B cell (primary cell): ENCODE measurements around the gene AP3D1. TPM values are rescaled to one million over a fixed set of nuclear protein-coding genes. Genes with fewer than 3 reads are reported as not detected.
A peak's percentile ranks its signal among the peaks of the same experiment; 100 is the strongest.

Experiments used
- ATAC-seq: fragments of 200-7000 bp; cut with Tn5 transposase; one replicate; pipeline ENCODE4 v1.10.0; 2021; ENCODE audit warnings: low read depth, mild to moderate bottlenecking, moderate number of reproducible peaks, moderate library complexity
- CTCF ChIA-PET: fragments of 350-600 bp; sonication (Branson Sonifier 250); formaldehyde crosslinking; loops from one replicate; lab custom pipeline; 2021; ENCODE audit warnings: antibody characterized with exemption, inconsistent platforms; lab: Charles Lee
- POLR2A ChIA-PET: fragments of 350-600 bp; sonication (Branson Sonifier 250); formaldehyde crosslinking; loops from one replicate; lab custom pipeline; 2021; ENCODE audit warnings: antibody characterized with exemption; lab: Charles Lee
- DNase-seq: peaks from one replicate; pipeline ENCODE4 v3.0.0; 2013
- H2AFZ ChIP-seq: 2 replicates; pipeline ENCODE4 v1.6.1; 2012; ENCODE audit warnings: mild to moderate bottlenecking, low read depth, low read length; ENCODE audit not compliant: insufficient read depth, poor library complexity, severe bottlenecking
- H3K27ac ChIP-seq, 2 donors: 1 replicate in 1 of 2; 2 replicates in 1 of 2; pipeline ENCODE4 v1.5.1; 2012 to 2013; ENCODE audit warnings: low read length in 2 of 2, mild to moderate bottlenecking in 2 of 2, moderate library complexity in 1 of 2
- H3K27me3 ChIP-seq, 4 experiments: fragments of 200-600 bp in 1 of 4; sonication (generic) in 1 of 4; replicated peaks in 1 of 4; 1 replicate in 2 of 4; 2 replicates in 2 of 4; pipeline versions ENCODE4 v1.6.1 to v1.7.0; 2013 to 2016; ENCODE audit warnings: low read length in 3 of 4, mild to moderate bottlenecking in 2 of 4, mixed read lengths in 1 of 4, moderate library complexity in 1 of 4; ENCODE audit not compliant: insufficient read depth in 4 of 4, control insufficient read depth in 3 of 4; ENCODE audit errors: control extremely low read depth in 1 of 4
- H3K36me3 ChIP-seq, 2 experiments: replicated peaks in 1 of 2; 1 replicate in 1 of 2; 2 replicates in 1 of 2; pipeline versions ENCODE4 v1.6.1 to v1.7.1; 2013; ENCODE audit warnings: low read length in 1 of 2; ENCODE audit not compliant: insufficient read depth in 2 of 2, control insufficient read depth in 1 of 2; ENCODE audit errors: control extremely low read depth in 1 of 2, extremely low read depth in 1 of 2
- H3K4me1 ChIP-seq, 2 donors: fragments of 200-600 bp in 1 of 2; sonication (generic) in 1 of 2; 1 replicate in 1 of 2; 2 replicates in 1 of 2; pipeline versions ENCODE4 v1.5.1 to v1.6.1; 2013 to 2017; ENCODE audit warnings: low read length in 2 of 2; ENCODE audit not compliant: control insufficient read depth in 2 of 2, insufficient read depth in 2 of 2
- H3K4me2 ChIP-seq: replicated peaks from 2 replicates; pipeline ENCODE3; 2012; ENCODE audit warnings: mild to moderate bottlenecking, low read depth, low read length; ENCODE audit not compliant: poor library complexity, severe bottlenecking
- H3K4me3 ChIP-seq, 5 experiments: fragments of 200-600 bp in 1 of 5; sonication (generic) in 1 of 5; 1 replicate in 3 of 5; 2 replicates in 2 of 5; pipeline versions ENCODE4 v1.5.1 to v1.7.0; 2011 to 2016; ENCODE audit warnings: low read length in 4 of 5, mild to moderate bottlenecking in 4 of 5, low read depth in 2 of 5, control low read depth in 1 of 5, moderate library complexity in 1 of 5; ENCODE audit not compliant: insufficient read depth in 1 of 5; ENCODE audit errors: control extremely low read depth in 1 of 5, extremely low read depth in 1 of 5
- H3K79me2 ChIP-seq: fragments of 200-600 bp; sonication (generic); one replicate; pipeline ENCODE4 v1.6.0; 2016; ENCODE audit warnings: low read length; ENCODE audit not compliant: control insufficient read depth, insufficient read depth
- H3K9ac ChIP-seq: fragments of 200-600 bp; sonication (generic); 2 replicates; pipeline ENCODE4 v1.6.1; 2017; ENCODE audit warnings: mild to moderate bottlenecking, low read length, moderate library complexity
- H3K9me3 ChIP-seq, 3 donors: one replicate each; pipeline versions ENCODE4 v1.6.1 to v1.7.1; 2013; ENCODE audit warnings: low read length in 2 of 3; ENCODE audit not compliant: control insufficient read depth in 2 of 3, insufficient read depth in 1 of 3; ENCODE audit errors: control extremely low read depth in 1 of 3
- H4K20me1 ChIP-seq: 2 replicates; pipeline ENCODE4 v1.6.0; 2012; ENCODE audit warnings: mild to moderate bottlenecking, low read length; ENCODE audit not compliant: insufficient read depth, control insufficient read depth, poor library complexity, severe bottlenecking
- H3K27ac Mint-ChIP-seq: one replicate; pipeline ENCODE4 v1.8.0; 2021; ENCODE audit warnings: mixed read lengths
- H3K27me3 Mint-ChIP-seq: one replicate; pipeline ENCODE4 v1.8.0; 2021; ENCODE audit warnings: mixed read lengths
- H3K4me1 Mint-ChIP-seq: one replicate; pipeline ENCODE4 v1.8.0; 2021; ENCODE audit warnings: mixed read lengths
- H3K4me3 Mint-ChIP-seq: one replicate; pipeline ENCODE4 v1.8.0; 2021; ENCODE audit warnings: mixed read lengths
- H3K9me3 Mint-ChIP-seq: one replicate; pipeline ENCODE4 v1.8.0; 2022; ENCODE audit warnings: mixed read lengths; ENCODE audit not compliant: insufficient read depth
- EZH2 ChIP-seq: IDR thresholded peaks from 2 replicates; pipeline ENCODE4 v1.6.1; 2012; ENCODE audit warnings: borderline replicate concordance, low read depth, mild to moderate bottlenecking, moderate library complexity, low read length; ENCODE audit not compliant: insufficient read depth, poor library complexity, severe bottlenecking
- WGBS: methylation state at CpG from one replicate; pipeline ENCODE4 v1.1.5; 2013; ENCODE audit warnings: missing lambda C conversion rate; ENCODE audit not compliant: insufficient coverage; 5-methylcytosine and 5-hydroxymethylcytosine counted together
- intact Hi-C: fragments of 100-400 bp; cut with micrococcal nuclease; formaldehyde crosslinking; loops from one replicate; pipeline ENCODE4 v1.10.0; 2022
- polyA plus RNA-seq: library from polyadenylated mRNA; depleted of rRNA; stranded (reverse); fragments of >200 nt; gene quantifications from 2 replicates; pipeline ENCODE4 v1.2.3, GENCODE V29; 2012
- total RNA-seq, 2 donors: library from RNA; stranded (reverse); fragments of 120-200 nt in 1 of 2; gene quantifications; 1 replicate in 1 of 2; 2 replicates in 1 of 2; pipeline versions ENCODE4 v1.2.3 to v1.2.4, GENCODE V29; 2013 to 2022
- TF ChIP-seq, protein P1 (sequence below): fragments of 200-600 bp; IDR thresholded peaks from one replicate; pipeline ENCODE4 v1.8.0; 2022; ENCODE audit warnings: antibody characterized with exemption, mild to moderate bottlenecking

The AP3D1 gene
- total and polyA plus RNA-seq, 2 donors (not counting 1 experiment from before 2014, with no cell fraction given) = 96.4 to 114 TPM

DNA sequence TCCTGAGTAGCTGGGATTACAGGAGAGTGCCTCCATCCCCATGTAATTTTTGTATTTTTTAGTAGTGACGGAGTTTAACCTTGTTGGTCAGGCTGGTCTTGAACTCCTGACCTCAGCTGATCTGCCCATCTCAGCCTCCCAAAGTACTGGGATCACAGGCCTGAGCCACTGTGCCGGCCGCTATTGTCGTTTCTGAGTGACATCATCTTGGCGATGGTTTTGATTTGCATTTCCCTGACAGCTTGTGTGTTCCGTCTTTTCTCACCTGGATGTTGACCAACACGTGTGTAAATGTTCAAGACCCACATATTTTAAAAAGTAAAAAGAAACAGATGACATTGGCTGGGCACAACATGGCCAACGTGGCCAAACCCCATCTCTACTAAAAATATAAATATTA lies 87.5 kb downstream of the AP3D1 start:
- ATAC-seq = no peak
- TF ChIP-seq EZH2 = no peak
- TF ChIP-seq, protein P1, sequence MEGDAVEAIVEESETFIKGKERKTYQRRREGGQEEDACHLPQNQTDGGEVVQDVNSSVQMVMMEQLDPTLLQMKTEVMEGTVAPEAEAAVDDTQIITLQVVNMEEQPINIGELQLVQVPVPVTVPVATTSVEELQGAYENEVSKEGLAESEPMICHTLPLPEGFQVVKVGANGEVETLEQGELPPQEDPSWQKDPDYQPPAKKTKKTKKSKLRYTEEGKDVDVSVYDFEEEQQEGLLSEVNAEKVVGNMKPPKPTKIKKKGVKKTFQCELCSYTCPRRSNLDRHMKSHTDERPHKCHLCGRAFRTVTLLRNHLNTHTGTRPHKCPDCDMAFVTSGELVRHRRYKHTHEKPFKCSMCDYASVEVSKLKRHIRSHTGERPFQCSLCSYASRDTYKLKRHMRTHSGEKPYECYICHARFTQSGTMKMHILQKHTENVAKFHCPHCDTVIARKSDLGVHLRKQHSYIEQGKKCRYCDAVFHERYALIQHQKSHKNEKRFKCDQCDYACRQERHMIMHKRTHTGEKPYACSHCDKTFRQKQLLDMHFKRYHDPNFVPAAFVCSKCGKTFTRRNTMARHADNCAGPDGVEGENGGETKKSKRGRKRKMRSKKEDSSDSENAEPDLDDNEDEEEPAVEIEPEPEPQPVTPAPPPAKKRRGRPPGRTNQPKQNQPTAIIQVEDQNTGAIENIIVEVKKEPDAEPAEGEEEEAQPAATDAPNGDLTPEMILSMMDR = no peak
- no peak overlapping the region for H3K9ac ChIP-seq
- no peaks in the 10 kb centered on the region for H3K27me3 ChIP-seq
- no peaks in the 10 kb centered on the region for H4K20me1 ChIP-seq
- no peak overlapping the region for H3K27ac ChIP-seq
- Mint-ChIP-seq H3K27ac (no peak overlapping the region), H3K4me1 (peaks cover 42% of the 10 kb centered on the region), H3K4me3 (peak overlapping the region; percentile 47), H3K27me3 (no peaks in the 10 kb centered on the region), H3K9me3 (no peaks in the 10 kb centered on the region)
- peaks cover 65% of the 10 kb centered on the region for H3K79me2 ChIP-seq
- H3K9me3 ChIP-seq = no peaks in the 10 kb centered on the region
- peaks cover 19 to 62% of the 10 kb centered on the region in 2 donors for H3K4me1 ChIP-seq
- H3K4me2 ChIP-seq = no peak overlapping the region
- no peak overlapping the region for H2AFZ ChIP-seq
- H3K36me3 ChIP-seq = no peaks in the 10 kb centered on the region
- intact Hi-C loops = no loop called here
- ChIA-PET CTCF (interaction anchor here (1.6 kb wide), 1 partner anchor 31 kb away, joined by 6 read pairs; no protein-coding TSS in a partner anchor), POLR2A (interaction anchor here (0.6 to 4.3 kb wide), 5 partner anchors 11 to 209 kb away, joined by 3 to 41 read pairs (median 4); partner anchors contain the start of genes IZUMO4, MKNK2 and MOB3A)
- WGBS = 94% methylated on average over 7 of the region's 8 CpGs
- H3K4me3 ChIP-seq = no peak overlapping the region
- no peak for DNase-seq

DNA sequence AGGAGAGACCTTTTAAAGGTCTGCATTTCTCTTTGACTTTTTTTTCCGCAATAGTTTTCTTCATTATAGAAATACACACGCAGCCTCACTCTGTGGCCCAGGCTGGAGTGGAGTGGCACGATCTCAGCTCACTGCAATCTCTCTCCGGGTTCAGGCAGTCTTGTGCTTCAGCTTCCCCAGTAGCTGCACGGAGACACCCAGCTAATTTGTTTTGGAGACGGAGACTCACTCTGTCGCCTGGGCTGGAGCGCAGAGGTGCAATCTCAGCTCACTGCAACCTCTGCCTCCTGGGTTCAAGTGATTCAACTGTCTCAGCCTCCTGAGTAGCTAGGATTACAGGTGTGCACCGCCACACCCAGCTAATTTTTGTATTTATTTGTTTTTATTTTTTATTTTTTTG lies 88.6 kb downstream of the AP3D1 start:
- peaks cover 19 to 60% of the 10 kb centered on the region in 2 donors for H3K4me1 ChIP-seq
- H3K9me3 ChIP-seq = no peaks in the 10 kb centered on the region
- TF ChIP-seq, protein P1 = no peak
- TF ChIP-seq EZH2 = no peak
- H2AFZ ChIP-seq = no peak overlapping the region
- no peaks in the 10 kb centered on the region for H3K27me3 Mint-ChIP-seq
- H3K4me1 Mint-ChIP-seq = peaks cover 40% of the 10 kb centered on the region
- H3K4me2 ChIP-seq = peak overlapping the region; percentile 98
- no peak overlapping the region for H3K4me3 ChIP-seq
- no peaks in the 10 kb centered on the region for H3K36me3 ChIP-seq
- no peak overlapping the region for H3K9ac ChIP-seq
- peaks cover 62% of the 10 kb centered on the region for H3K79me2 ChIP-seq
- peak overlapping the region; percentile 63 for H3K27ac Mint-ChIP-seq
- DNase-seq (no peak), ATAC-seq (no peak)
- no peaks in the 10 kb centered on the region for H4K20me1 ChIP-seq
- no peaks in the 10 kb centered on the region for H3K27me3 ChIP-seq
- ChIA-PET POLR2A (interaction anchor here (0.6 to 4.3 kb wide), 8 partner anchors 10 to 32 kb away, joined by 3 to 41 read pairs (median 4); partner anchors contain the start of genes IZUMO4, MKNK2 and MOB3A), CTCF (interaction anchor here (0.8 to 1.6 kb wide), 3 partner anchors 9 to 166 kb away, joined by 3 to 6 read pairs (median 5); no protein-coding TSS in a partner anchor)
- H3K27ac ChIP-seq = no peak overlapping the region
- intact Hi-C loops = no loop called here
- 83% methylated on average over 8 of the region's 9 CpGs for WGBS
- H3K4me3 Mint-ChIP-seq = peak overlapping the region; percentile 95
- H3K9me3 Mint-ChIP-seq = no peaks in the 10 kb centered on the region
